Transverse colon (tissue), 4 donors: ENCODE results near the gene THBS2. TPM values are rescaled to one million over a fixed set of nuclear protein-coding genes. Genes with fewer than 3 reads are reported as not detected.
"Not testable (repeated sequence)": the region's sequence is repeated elsewhere in the genome, so short reads cannot be mapped to it uniquely, and the experiment has no call there.

Experiments
- DNase-seq: peaks from one replicate; pipeline ENCODE4 v3.0.0-alpha.2; 2019
- H3K27ac ChIP-seq, 4 donors: fragments of 200-600 bp; sonication (generic); 2 replicates each; pipeline ENCODE4 v1.5.1; 2016 to 2018; ENCODE audit warnings: inconsistent platforms in 4 of 4
- H3K27me3 ChIP-seq: fragments of 200-600 bp; sonication (generic); 2 replicates; pipeline ENCODE4 v1.5.1; 2017; ENCODE audit warnings: inconsistent platforms
- H3K36me3 ChIP-seq, 4 donors: fragments of 200-600 bp; sonication (generic); 2 replicates each; pipeline ENCODE4 v1.5.1; 2017 to 2019; ENCODE audit warnings: inconsistent platforms in 4 of 4
- H3K4me1 ChIP-seq, 4 donors: fragments of 200-600 bp; sonication (generic); 2 replicates each; pipeline ENCODE4 v1.5.1; 2017 to 2020; ENCODE audit warnings: inconsistent platforms in 4 of 4
- H3K4me3 ChIP-seq, 4 donors: fragments of 200-600 bp; sonication (generic); 1 replicate in 1 of 4; 2 replicates in 3 of 4; pipeline versions ENCODE4 v1.5.1 to v1.6.1; 2017 to 2019; ENCODE audit warnings: inconsistent platforms in 4 of 4
- H3K9me3 ChIP-seq, 2 donors: fragments of 200-600 bp; sonication (generic); 2 replicates each; pipeline ENCODE4 v1.5.1; 2017 to 2019; ENCODE audit warnings: inconsistent platforms in 2 of 2
- CTCF ChIP-seq, 5 experiments: fragments of 200-600 bp in 3 of 5; fragments of 450-650 bp in 2 of 5; sonication (generic) in 3 of 5; IDR thresholded peaks; 1 replicate in 2 of 5; 2 replicates in 3 of 5; pipeline ENCODE4 v1.5.1; 2016 to 2017; ENCODE audit warnings: antibody characterized with exemption in 5 of 5, inconsistent platforms in 3 of 5, mild to moderate bottlenecking in 2 of 5, moderate library complexity in 1 of 5
- EP300 ChIP-seq: sonication (generic); formaldehyde crosslinking; IDR thresholded peaks from one replicate; pipeline ENCODE4 v1.6.1; 2017; ENCODE audit warnings: antibody characterized with exemption, low read depth
- POLR2A ChIP-seq: fragments of 450-650 bp; IDR thresholded peaks from one replicate; pipeline ENCODE4 v1.6.1; 2016; ENCODE audit warnings: antibody characterized with exemption, mild to moderate bottlenecking, moderate library complexity
- POLR2AphosphoS5 ChIP-seq, 3 donors: sonication (generic); formaldehyde crosslinking; IDR thresholded peaks; one replicate each; pipeline ENCODE4 v1.6.1; 2016; ENCODE audit warnings: antibody characterized with exemption in 3 of 3
- WGBS, 2 donors: methylation state at CpG; one replicate each; pipeline ENCODE4 v1.1.5; 2018; ENCODE audit warnings: low coverage in 1 of 2; 5-methylcytosine and 5-hydroxymethylcytosine counted together
- in situ Hi-C, 4 donors: fragments of 200-750 bp; cut with MboI; loops; one replicate each; pipeline versions ENCODE4 v1.15.0 to v1.15.1; 2017; ENCODE audit warnings: low sequenced_read_pairs in 3 of 4, low pct_ligation_motif_present in 1 of 4, low pct_unique_long_range_greater_than_20kb in 1 of 4
- intact Hi-C: fragments of 100-400 bp; cut with DNase I; formaldehyde crosslinking; loops from one replicate; pipeline ENCODE4 v1.15.1; 2023; ENCODE audit warnings: low total_unique reads
- total RNA-seq, 4 donors: library from RNA; depleted of rRNA; stranded (reverse); fragments of >200 nt; gene quantifications; one replicate each; pipeline ENCODE4 v1.1.0, GENCODE V29; 2016

Gene THBS2
- total RNA-seq, 4 donors from 2014 or later = 11.5 to 25.5 (median 18.1) TPM

- in situ Hi-C loops (no loop called here), intact Hi-C loops (no loop called here)
- H3K36me3 ChIP-seq = no peaks in the 10 kb centered on the region
- no peaks in the 10 kb centered on the region for H3K4me1 ChIP-seq
- H3K4me3 ChIP-seq = no peak overlapping the region
- DNase-seq = no peak
- no peak for TF ChIP-seq POLR2A
- no peak for TF ChIP-seq POLR2AphosphoS5 (IDR thresholded peaks at IDR 0.05)
- TF ChIP-seq EP300 = no peak
- TF ChIP-seq CTCF (IDR thresholded peaks at IDR 0.05) = no peak
- H3K9me3 ChIP-seq = no peaks in the 10 kb centered on the region
- H3K27ac ChIP-seq = no peak overlapping the region
- WGBS, 2 donors = 29 to 79% methylated on average over 1 to 12 of the region's 12 CpGs
- no peaks in the 10 kb centered on the region for H3K27me3 ChIP-seq
Observed at GRCh38 chr6:169265486-169266131, 12.0 kb upstream of the THBS2 start.

GRCh38 chr6:169263836-169264608 lies 10.4 kb upstream of the THBS2 start:
- in situ Hi-C loops (no loop called here), intact Hi-C loops (no loop called here)
- TF ChIP-seq CTCF (IDR thresholded peaks at IDR 0.05) (no peak), POLR2AphosphoS5 (IDR thresholded peaks at IDR 0.05) (no peak), POLR2A (no peak)
- Histone ChIP-seq H3K27me3 (no peaks in the 10 kb centered on the region), H3K9me3 (no peaks in the 10 kb centered on the region), H3K27ac (no peak overlapping the region), H3K4me1 (no peaks in the 10 kb centered on the region), H3K4me3 (no peak overlapping the region), H3K36me3 (no peaks in the 10 kb centered on the region)
- 40 to 79% methylated on average over 1 to 21 of the region's 21 CpGs for WGBS, 2 donors
- peak; percentile 25 for DNase-seq

GRCh38 chr6:169263374-169263773 lies 9.7 kb upstream of the THBS2 start:
- H3K36me3 ChIP-seq = no peaks in the 10 kb centered on the region
- H3K27me3 ChIP-seq = no peaks in the 10 kb centered on the region
- DNase-seq = no peak
- no peak overlapping the region for H3K27ac ChIP-seq
- 38 to 59% methylated on average over 1 to 3 of the region's 3 CpGs for WGBS, 2 donors
- TF ChIP-seq EP300 = no peak
- TF ChIP-seq POLR2A = no peak
- no peak for TF ChIP-seq CTCF (IDR thresholded peaks at IDR 0.05)
- TF ChIP-seq POLR2AphosphoS5 (IDR thresholded peaks at IDR 0.05) = no peak
- in situ Hi-C loops (no loop called here), intact Hi-C loops (no loop called here)
- H3K9me3 ChIP-seq = no peaks in the 10 kb centered on the region
- H3K4me3 ChIP-seq = no peak overlapping the region
- no peaks in the 10 kb centered on the region for H3K4me1 ChIP-seq

GRCh38 chr6:169262602-169263001 lies 9.0 kb upstream of the THBS2 start:
- DNase-seq, H3K9me3 ChIP-seq, H3K4me3 ChIP-seq, in situ Hi-C loops, H3K27ac ChIP-seq, H3K27me3 ChIP-seq, H3K4me1 ChIP-seq, H3K36me3 ChIP-seq, intact Hi-C loops: not testable (repeated sequence)
- WGBS, 2 donors = 81 to 100% methylated on average over 1 to 13 of the region's 14 CpGs
